Cardiac fibroblast (primary cell): ENCODE data around the gene ADAMTSL2.

Experiments used
- DNase-seq, 2 donors: peaks; one replicate each; pipeline versions ENCODE4 v3.0.0 to v3.0.0-alpha.2; 2010; ENCODE audit warnings: low read depth in 2 of 2
- H3K4me3 ChIP-seq, 2 donors: replicated peaks in 1 of 2; 1 replicate in 1 of 2; 2 replicates in 1 of 2; pipeline ENCODE4 v1.5.1; 2011; ENCODE audit warnings: low read depth in 2 of 2, low read length in 2 of 2, mild to moderate bottlenecking in 2 of 2, moderate library complexity in 1 of 2
- TF ChIP-seq, protein P1 (sequence below): IDR thresholded peaks from one replicate; pipeline ENCODE4 v1.5.1; 2011; ENCODE audit warnings: low read depth, mild to moderate bottlenecking, low read length, inconsistent platforms

The ADAMTSL2 gene

DNA sequence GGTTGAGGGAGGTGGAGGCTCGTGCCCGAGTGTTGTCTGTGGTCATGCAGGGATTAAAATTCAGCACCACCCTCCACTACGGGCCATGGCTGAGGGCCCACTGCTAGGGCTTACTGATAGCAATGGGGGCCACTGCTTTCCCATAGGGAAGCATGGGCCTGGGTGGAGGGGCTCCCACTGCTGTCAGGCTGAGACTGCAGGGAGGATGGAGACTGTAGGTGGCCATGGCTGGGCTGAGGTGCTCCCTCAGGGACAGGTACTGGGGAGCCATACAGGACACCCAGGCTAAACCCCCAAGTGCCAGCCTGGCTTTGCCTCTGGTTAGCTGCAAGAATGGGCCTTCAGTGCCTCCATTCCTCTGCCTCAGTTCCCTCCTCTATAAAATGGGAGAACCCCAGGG is 48.6 kb downstream of the ADAMTSL2 start:
- H3K4me3 ChIP-seq, result no peak overlapping the region
- no peak for DNase-seq
- TF ChIP-seq, protein P1, sequence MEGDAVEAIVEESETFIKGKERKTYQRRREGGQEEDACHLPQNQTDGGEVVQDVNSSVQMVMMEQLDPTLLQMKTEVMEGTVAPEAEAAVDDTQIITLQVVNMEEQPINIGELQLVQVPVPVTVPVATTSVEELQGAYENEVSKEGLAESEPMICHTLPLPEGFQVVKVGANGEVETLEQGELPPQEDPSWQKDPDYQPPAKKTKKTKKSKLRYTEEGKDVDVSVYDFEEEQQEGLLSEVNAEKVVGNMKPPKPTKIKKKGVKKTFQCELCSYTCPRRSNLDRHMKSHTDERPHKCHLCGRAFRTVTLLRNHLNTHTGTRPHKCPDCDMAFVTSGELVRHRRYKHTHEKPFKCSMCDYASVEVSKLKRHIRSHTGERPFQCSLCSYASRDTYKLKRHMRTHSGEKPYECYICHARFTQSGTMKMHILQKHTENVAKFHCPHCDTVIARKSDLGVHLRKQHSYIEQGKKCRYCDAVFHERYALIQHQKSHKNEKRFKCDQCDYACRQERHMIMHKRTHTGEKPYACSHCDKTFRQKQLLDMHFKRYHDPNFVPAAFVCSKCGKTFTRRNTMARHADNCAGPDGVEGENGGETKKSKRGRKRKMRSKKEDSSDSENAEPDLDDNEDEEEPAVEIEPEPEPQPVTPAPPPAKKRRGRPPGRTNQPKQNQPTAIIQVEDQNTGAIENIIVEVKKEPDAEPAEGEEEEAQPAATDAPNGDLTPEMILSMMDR, result no peak

DNA sequence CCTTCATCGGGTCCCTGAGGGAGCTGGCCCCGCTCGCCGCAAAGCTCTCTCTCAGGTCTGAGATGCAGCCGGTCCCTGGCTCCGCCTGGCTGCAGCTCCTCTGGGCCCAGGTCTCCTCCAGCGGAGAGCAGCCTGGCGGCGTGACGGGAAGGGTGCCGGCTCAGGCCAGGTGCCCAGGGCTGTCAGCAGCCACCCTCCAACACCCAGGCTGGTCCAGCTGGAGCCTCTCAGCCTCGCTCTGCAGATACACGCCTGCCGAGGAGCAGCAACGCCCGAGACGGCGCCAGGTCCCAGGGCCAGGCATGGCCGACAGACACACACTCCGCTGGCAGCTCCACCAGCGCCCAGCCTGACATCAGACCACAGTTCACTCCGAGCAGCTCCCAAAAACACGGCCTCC is 49.1 kb downstream of the ADAMTSL2 start:
- H3K4me3 ChIP-seq, result no peak overlapping the region
- TF ChIP-seq, protein P1, result no peak
- peak in 1 of 2 donors; percentile 73 for DNase-seq

DNA sequence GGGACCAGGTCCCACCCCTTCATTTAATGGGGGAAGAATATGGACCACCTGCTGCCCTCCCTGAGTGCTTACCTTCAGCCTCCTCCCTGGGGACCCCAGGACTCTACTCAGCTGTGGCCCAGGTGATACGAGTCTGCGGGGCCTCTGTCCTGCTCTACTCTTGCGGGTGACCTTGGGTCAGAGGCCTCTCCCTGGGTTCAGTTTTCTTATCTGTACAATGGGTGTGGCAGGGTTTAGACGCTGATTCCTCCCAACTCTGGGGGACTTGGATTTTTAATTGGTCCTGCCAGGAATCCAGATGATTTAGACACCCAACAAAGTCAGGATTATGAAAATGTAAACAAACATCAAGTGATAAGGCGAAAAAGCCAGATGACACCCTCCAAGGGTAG is 49.7 kb downstream of the ADAMTSL2 start:
- TF ChIP-seq, protein P1, result no peak
- no peak overlapping the region for H3K4me3 ChIP-seq
- no peak for DNase-seq

DNA sequence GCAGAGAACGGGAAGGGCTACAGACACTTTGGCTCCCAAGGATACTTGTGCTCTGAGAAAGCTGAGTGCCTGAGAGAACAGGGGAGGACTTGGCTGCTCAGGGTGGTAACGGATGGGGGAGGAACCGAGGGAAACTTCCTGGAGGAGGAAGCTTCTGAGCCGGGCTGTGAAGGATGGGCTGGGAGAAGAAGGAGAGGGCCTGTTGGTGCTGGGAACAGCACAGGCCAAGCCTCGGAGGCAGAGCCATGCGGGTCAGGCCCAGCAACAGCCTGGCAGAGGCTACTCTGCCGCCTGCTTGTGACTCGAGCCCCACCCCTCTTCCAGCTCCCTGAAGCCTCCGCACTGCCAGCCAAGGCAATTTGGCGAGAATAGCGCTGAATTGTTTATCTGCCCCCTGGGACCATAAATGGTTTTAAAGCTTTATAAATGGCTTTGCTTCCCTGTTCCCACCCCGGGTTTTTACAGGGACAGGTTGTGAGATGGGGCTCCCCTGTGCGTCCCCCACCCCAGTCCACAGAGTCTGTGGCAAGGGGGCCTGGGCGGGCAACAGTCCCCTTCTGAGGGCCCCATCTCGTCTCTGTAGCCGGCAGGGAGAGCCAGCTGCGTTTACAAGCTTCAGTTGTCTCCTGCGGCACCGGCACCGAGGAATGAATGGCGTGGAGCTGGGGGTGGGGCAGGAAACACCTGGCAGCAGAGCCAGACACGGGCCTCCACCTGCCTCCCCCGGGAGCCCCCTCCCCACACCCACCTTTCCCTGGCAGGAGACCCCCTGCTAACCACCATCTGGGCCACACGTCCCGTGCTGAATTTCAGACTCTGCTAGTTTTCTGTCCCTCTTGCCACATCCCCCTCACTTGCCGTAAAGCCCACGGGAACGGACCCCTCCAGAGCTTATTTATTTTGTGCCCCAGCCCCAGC is 50.3 kb downstream of the ADAMTSL2 start:
- DNase-seq, result peak in 1 of 2 donors; percentile 78
- TF ChIP-seq, protein P1, result no peak
- H3K4me3 ChIP-seq, result no peak overlapping the region

DNA sequence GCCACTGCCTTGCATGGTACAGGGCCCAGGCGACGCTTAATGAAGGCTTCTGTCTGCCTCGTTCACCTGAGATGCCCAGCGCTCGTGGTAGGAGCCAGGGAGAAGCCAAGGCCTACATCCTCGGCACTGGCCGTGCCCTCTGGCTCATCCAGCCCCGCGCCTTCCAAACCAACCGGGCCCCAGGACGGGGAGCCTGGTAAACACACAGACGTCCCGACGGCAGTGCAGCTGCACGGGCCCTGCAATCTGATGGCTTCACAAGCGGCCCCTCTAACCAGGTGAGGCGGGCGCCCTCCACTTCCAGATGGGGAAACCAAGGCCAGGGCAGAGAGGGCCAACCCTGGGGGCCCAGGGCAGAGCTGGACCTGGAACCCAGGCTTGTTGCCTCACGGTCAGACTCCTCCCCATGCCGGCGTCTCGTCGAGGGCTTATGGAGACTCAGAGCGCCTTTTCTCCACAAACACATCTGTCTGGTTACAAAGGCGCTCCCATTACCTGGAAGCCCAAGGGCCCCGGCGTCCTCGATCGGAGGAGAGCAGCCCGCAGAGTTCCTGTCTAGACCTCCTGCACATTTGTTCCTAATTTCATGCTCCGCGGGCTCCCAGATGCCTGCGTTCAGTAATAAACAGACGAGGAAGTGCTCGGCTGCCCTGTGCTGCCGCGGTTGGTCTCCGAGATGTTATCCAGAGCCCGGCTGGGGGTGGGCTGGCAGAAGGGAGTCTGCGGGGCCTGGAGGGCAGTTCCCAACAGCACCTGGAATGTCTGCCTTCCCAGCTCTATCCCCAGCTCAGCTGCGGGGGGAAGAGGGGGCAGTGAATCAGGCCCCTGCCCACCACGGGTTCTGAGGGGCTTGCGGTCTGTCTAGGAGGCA is 51.2 kb downstream of the ADAMTSL2 start:
- no peak overlapping the region for H3K4me3 ChIP-seq
- DNase-seq, result no peak
- TF ChIP-seq, protein P1, result no peak

DNA sequence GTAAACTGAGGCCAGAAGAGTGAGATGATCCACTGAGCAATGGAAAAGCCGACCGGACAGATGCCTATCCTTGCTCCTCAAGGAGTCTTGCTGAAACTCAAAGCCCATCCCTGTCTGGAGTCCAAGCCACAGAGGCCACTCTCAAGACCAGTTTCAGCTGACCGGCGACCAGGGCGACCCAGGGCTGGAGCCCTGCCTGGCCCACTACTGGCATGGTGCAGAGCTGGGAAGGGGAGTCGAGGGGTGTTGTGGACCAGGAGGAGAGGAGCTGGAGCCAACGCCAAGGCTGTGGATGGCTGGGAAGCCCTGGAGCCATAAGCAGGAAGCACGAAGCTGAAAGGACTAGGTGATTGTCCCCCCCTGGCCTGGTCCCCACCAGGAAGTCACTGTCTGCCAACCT is 52.5 kb downstream of the ADAMTSL2 start:
- no peak overlapping the region for H3K4me3 ChIP-seq
- TF ChIP-seq, protein P1, result no peak
- no peak for DNase-seq
